HG03558 (cell line): ENCODE data around the gene PCNX1.
"Not testable (repeated sequence)": the region's sequence is repeated elsewhere in the genome, so short reads cannot be mapped to it uniquely, and the experiment has no call there.

Experiments
- ATAC-seq: cut with Tn5 transposase; IDR thresholded peaks from one replicate; pipeline ENCODE4 v1.9.1; 2021; ENCODE audit warnings: moderate number of reproducible peaks; ENCODE audit not compliant: unreplicated experiment; ENCODE audit errors: extremely low read depth

The PCNX1 gene

GRCh38 chr14:71060274-71060673 is 153.0 kb downstream of the PCNX1 start:
- no peak for ATAC-seq

DNA sequence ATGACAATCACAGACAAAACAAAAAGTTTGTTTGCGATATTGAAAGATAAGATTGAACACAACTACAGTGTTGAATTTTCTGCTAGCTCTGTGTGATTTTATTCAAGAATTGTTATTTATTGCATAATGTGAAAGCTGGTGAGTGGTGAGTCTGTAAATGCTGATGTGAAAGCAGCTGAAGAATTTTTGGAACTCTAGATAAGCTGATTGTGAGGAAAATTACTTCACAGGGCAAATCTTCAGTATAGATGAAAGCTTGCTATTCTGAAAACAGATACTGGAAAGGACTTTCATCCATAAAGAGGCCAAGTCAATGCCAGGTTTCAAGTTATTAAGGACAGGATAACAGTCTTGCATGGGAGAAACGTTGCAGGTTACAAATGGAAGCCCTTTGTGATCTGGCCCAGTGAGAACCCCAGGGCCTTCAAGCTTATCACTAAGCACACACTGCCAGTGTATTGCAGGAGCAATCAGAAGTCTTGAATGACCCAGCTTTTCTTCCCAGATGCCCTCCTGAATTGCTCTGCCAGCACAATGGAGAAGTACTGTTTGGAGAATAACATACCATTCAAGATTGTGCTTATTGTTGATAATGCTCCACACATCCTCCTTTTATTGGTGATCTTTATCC is 153.7 kb downstream of the PCNX1 start:
- ATAC-seq, result no peak

GRCh38 chr14:71061458-71061857 is 154.2 kb downstream of the PCNX1 start:
- ATAC-seq, result no peak

GRCh38 chr14:71062581-71063303 is 155.5 kb downstream of the PCNX1 start:
- ATAC-seq, result no peak

GRCh38 chr14:71063351-71063750 is 156.1 kb downstream of the PCNX1 start:
- no peak for ATAC-seq

GRCh38 chr14:71064747-71065146 is 157.5 kb downstream of the PCNX1 start:
- ATAC-seq, result not testable (repeated sequence)

- no peak for ATAC-seq
These were observed 162.9 kb downstream of the PCNX1 start for GRCh38 chr14:71070169-71070568.

DNA sequence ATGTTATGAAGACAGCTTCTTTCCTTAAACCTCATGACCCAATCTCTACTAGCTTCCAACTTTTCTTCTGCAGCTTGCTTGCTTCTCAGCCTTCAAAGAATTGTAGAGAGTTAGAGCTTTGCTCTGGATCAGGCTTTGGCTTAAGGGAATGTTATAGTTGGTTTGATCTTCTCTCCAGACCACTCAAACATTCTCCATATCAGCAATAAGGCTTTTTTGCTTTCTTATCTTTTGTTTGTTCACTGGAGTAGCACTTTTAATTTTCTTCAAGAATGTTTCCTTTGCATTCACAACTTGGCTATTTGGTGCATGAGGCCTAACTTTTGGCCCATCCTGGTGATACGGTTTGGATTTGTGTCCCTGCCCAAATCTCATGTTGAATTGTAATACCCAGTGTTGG is 163.8 kb downstream of the PCNX1 start:
- no peak for ATAC-seq

- no peak for ATAC-seq
These were observed 169.3 kb downstream of the PCNX1 start for GRCh38 chr14:71076462-71077092.

GRCh38 chr14:71078500-71078899 is 171.2 kb downstream of the PCNX1 start:
- no peak for ATAC-seq

- no peak for ATAC-seq
These were observed 179.3 kb downstream of the PCNX1 start for GRCh38 chr14:71086567-71086966.

GRCh38 chr14:71089971-71090370 is 182.7 kb downstream of the PCNX1 start:
- no peak for ATAC-seq

DNA sequence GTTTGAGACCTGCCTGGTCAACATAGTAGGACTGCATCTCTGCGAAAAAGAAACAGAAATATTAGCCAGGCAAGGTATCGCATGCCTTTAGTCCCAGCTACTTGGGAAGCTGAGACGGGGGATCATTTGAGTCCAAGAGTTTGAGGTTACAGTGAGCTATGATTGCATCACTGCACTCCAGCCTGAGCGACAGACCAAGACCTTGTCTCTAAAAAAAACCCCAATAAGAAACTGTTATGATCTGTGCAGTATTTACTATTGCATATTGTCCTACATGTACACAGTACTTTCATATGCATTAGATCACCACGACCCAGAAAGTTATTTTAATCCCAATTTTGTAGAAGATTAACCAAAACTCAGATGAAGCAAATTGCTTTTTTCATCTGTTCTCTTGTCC is 187.5 kb downstream of the PCNX1 start:
- no peak for ATAC-seq

DNA sequence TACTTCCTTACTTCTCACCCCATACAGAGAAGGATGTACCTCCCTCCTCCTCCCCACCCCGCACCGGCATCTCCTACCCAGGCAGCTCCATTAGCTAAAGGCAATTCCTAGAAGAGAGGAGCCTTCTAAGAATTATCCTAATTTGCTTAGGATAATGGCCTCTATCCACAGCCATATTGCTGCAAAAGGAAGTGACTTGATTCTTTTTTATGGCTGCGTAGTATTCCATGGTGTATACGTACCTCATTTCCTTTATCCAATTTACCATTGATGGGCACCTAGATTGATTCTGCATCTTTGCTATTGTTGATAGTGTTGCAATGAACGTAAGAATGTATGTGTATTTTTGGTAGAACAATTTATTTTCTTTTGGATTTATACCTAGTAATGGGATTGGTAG is 189.7 kb downstream of the PCNX1 start:
- no peak for ATAC-seq

DNA sequence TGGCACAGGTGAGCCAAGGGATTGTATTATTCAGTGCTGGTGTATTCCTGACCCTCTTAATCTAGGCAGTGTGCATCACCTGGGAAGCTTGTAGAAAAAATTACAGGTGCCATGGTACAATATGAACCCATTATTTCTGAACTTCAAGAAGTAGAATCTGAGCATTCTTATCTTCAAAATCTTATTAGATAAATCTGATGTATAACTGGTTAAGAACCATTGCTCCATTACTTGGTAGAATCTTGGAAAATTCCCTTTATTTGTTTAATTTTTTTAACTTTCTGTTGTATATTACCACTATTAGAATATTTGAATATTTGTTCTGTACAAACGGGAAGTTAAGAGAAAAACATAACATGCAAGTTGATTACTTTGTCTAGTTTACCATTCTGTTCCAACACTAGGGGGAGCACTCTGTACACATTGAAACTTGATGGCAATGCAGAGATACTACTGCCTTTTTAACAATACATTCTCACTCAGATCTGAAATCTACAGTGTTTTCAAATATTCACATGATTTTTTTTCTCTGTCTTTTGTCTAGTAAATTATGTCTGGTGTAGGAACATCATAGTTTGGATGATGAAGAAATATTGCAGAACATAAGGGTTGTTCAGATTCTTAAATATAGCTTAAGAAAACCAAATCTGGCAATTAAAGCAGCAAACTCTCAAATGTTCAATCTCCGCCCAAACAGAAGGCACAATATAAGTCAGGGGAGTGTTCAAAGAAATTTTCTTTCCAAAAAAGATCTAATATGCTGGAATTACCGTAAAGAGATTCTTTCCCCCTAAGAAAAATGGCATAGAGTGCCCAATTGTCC is 196.6 kb downstream of the PCNX1 start:
- ATAC-seq, result no peak

DNA sequence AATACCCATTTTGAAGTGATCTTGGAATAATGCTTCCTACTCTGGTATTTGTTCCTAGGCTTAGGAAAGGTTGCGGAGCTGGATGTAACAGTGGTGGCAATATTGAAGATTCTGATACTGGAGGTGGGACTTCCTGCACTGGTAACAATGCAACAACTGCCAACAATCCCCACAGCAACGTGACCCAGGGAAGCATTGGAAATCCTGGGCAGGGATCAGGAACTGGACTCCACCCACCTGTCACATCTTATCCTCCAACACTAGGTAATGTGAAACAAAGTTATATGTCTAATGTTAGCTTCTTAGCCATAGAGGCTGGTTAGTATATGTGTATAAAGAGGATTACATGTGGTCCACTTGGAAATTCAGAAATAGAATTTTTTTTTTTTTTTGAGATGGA is 197.9 kb downstream of the PCNX1 start:
- no peak for ATAC-seq

DNA sequence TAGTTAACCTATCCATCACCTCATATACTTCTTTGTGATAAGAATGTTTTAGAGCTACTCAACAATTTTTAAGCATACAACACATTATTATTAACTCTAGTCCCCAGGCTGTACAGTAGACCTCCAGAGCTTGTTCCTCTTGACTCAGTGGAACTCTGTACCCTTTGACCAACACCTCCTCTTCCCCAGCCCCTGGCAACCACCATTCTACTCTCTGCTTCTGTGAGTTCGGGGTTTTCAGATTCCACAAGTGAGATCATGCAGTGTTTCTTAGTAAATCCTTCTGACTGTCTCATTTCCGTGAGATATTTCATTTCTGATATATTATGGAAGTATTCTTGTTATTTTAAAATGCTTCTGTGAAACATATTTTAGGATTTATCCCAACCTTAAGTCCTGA is 200.7 kb downstream of the PCNX1 start:
- no peak for ATAC-seq

GRCh38 chr14:71108398-71109119 is 201.3 kb downstream of the PCNX1 start:
- ATAC-seq, result no peak

GRCh38 chr14:71113376-71113775 is 206.1 kb downstream of the PCNX1 start:
- ATAC-seq, result no peak

DNA sequence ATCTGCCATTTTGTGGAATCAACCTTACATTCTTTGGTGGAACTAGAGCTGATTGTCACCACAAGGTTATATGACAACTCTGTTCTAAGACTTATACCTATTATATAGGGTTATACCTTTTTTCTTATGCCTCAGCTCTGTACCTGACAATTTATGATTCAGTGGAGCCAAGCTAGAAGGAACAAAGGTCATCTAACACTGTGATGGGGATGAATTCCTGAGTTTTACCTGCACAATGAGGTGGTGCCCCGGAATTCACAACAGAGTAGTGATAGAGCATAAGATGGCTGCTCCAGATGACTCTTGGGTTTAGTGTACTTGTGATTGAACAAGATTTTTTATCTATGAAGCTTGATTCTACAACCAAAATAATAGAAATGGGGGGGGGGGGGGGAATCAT is 207.3 kb downstream of the PCNX1 start:
- ATAC-seq, result no peak
